HUES48 (cell line): Measurements from ENCODE around the gene MYH4.

Experiments used
- H3K27ac ChIP-seq: one replicate; pipeline ENCODE4 v1.7.0; 2013; ENCODE audit warnings: low read depth, low read length, inconsistent platforms
- H3K27me3 ChIP-seq: 2 replicates; pipeline ENCODE4 v1.6.1; 2013; ENCODE audit warnings: mild to moderate bottlenecking, low read length; ENCODE audit not compliant: control insufficient read depth, insufficient read depth
- H3K36me3 ChIP-seq: 2 replicates; pipeline ENCODE4 v1.6.1; 2013; ENCODE audit warnings: low read length; ENCODE audit not compliant: control insufficient read depth, insufficient read depth
- H3K4me1 ChIP-seq: 2 replicates; pipeline ENCODE4 v1.6.1; 2013; ENCODE audit warnings: mild to moderate bottlenecking, low read length; ENCODE audit not compliant: control insufficient read depth, insufficient read depth
- H3K4me3 ChIP-seq: 2 replicates; pipeline ENCODE4 v1.5.1; 2013; ENCODE audit warnings: mild to moderate bottlenecking, low read depth, low read length
- H3K9ac ChIP-seq: 2 replicates; pipeline ENCODE4 v1.6.1; 2013; ENCODE audit warnings: mild to moderate bottlenecking, low read depth, low read length, moderate library complexity
- H3K9me3 ChIP-seq: 2 replicates; pipeline ENCODE4 v1.6.1; 2013; ENCODE audit warnings: low read length; ENCODE audit not compliant: control insufficient read depth, insufficient read depth

MYH4 gene

GRCh38 chr17:10471858-10472257 is 2.5 kb upstream of the MYH4 start:
- Histone ChIP-seq H3K36me3 (no peaks in the 10 kb centered on the region), H3K4me1 (no peaks in the 10 kb centered on the region), H3K27ac (no peak overlapping the region), H3K4me3 (no peak overlapping the region), H3K27me3 (no peaks in the 10 kb centered on the region), H3K9ac (no peak overlapping the region), H3K9me3 (no peaks in the 10 kb centered on the region)

GRCh38 chr17:10463402-10463801 is 6.0 kb downstream of the MYH4 start:
- H3K4me1 ChIP-seq, result no peaks in the 10 kb centered on the region
- H3K9ac ChIP-seq, result no peak overlapping the region
- H3K27ac ChIP-seq, result no peak overlapping the region

GRCh38 chr17:10460062-10460461 is 9.3 kb downstream of the MYH4 start:
- no peaks in the 10 kb centered on the region for H3K27me3 ChIP-seq
- H3K4me1 ChIP-seq, result no peaks in the 10 kb centered on the region
- no peak overlapping the region for H3K9ac ChIP-seq
- no peak overlapping the region for H3K27ac ChIP-seq
- H3K4me3 ChIP-seq, result no peak overlapping the region
- H3K9me3 ChIP-seq, result no peaks in the 10 kb centered on the region
- H3K36me3 ChIP-seq, result no peaks in the 10 kb centered on the region

More at GRCh38 chr17:10463402-10463801, 6.0 kb downstream of the MYH4 start:
- no peak overlapping the region for H3K4me3 ChIP-seq
- no peaks in the 10 kb centered on the region for H3K36me3 ChIP-seq
- no peaks in the 10 kb centered on the region for H3K27me3 ChIP-seq
- H3K9me3 ChIP-seq, result no peaks in the 10 kb centered on the region

GRCh38 chr17:10458701-10459100 is 10.7 kb downstream of the MYH4 start:
- no peak overlapping the region for H3K9ac ChIP-seq
- H3K27ac ChIP-seq, result no peak overlapping the region
- H3K27me3 ChIP-seq, result no peaks in the 10 kb centered on the region
- H3K4me3 ChIP-seq, result no peak overlapping the region
- H3K4me1 ChIP-seq, result no peaks in the 10 kb centered on the region
- H3K9me3 ChIP-seq, result no peaks in the 10 kb centered on the region
- H3K36me3 ChIP-seq, result no peaks in the 10 kb centered on the region

- no peaks in the 10 kb centered on the region for H3K4me1 ChIP-seq
- H3K36me3 ChIP-seq, result no peaks in the 10 kb centered on the region
- no peak overlapping the region for H3K4me3 ChIP-seq
- H3K27ac ChIP-seq, result no peak overlapping the region
- H3K27me3 ChIP-seq, result no peaks in the 10 kb centered on the region
- no peaks in the 10 kb centered on the region for H3K9me3 ChIP-seq
- H3K9ac ChIP-seq, result no peak overlapping the region
These were observed 11.4 kb downstream of the MYH4 start for GRCh38 chr17:10457952-10458351.

GRCh38 chr17:10447026-10447931 is 22.1 kb downstream of the MYH4 start:
- H3K36me3 ChIP-seq, result no peaks in the 10 kb centered on the region
- H3K4me1 ChIP-seq, result no peaks in the 10 kb centered on the region
- no peak overlapping the region for H3K27ac ChIP-seq
- no peaks in the 10 kb centered on the region for H3K27me3 ChIP-seq
- H3K9ac ChIP-seq, result no peak overlapping the region
- H3K9me3 ChIP-seq, result no peaks in the 10 kb centered on the region
- H3K4me3 ChIP-seq, result no peak overlapping the region

- Histone ChIP-seq H3K9ac (no peak overlapping the region), H3K27me3 (no peaks in the 10 kb centered on the region), H3K4me3 (no peak overlapping the region), H3K27ac (no peak overlapping the region), H3K36me3 (no peaks in the 10 kb centered on the region), H3K9me3 (no peaks in the 10 kb centered on the region), H3K4me1 (no peaks in the 10 kb centered on the region)
These were observed 29.5 kb downstream of the MYH4 start for GRCh38 chr17:10439816-10440215.

- no peaks in the 10 kb centered on the region for H3K9me3 ChIP-seq
- H3K27ac ChIP-seq, result no peak overlapping the region
- no peak overlapping the region for H3K9ac ChIP-seq
- no peaks in the 10 kb centered on the region for H3K4me1 ChIP-seq
- no peaks in the 10 kb centered on the region for H3K36me3 ChIP-seq
- no peaks in the 10 kb centered on the region for H3K27me3 ChIP-seq
- no peak overlapping the region for H3K4me3 ChIP-seq
These were observed 34.3 kb downstream of the MYH4 start for GRCh38 chr17:10435096-10435495.

GRCh38 chr17:10429421-10430045 is 39.8 kb downstream of the MYH4 start:
- no peaks in the 10 kb centered on the region for H3K36me3 ChIP-seq
- no peak overlapping the region for H3K4me3 ChIP-seq
- H3K9me3 ChIP-seq, result no peaks in the 10 kb centered on the region
- no peak overlapping the region for H3K9ac ChIP-seq
- H3K4me1 ChIP-seq, result peaks cover 8% of the 10 kb centered on the region; the same call in 1 of the 2 replicates
- H3K27ac ChIP-seq, result no peak overlapping the region
- no peaks in the 10 kb centered on the region for H3K27me3 ChIP-seq

GRCh38 chr17:10428781-10429180 is 40.6 kb downstream of the MYH4 start:
- Histone ChIP-seq H3K27me3 (no peaks in the 10 kb centered on the region), H3K36me3 (no peaks in the 10 kb centered on the region), H3K27ac (no peak overlapping the region), H3K4me3 (no peak overlapping the region), H3K4me1 (peaks cover 8% of the 10 kb centered on the region; the same call in 1 of the 2 replicates), H3K9me3 (no peaks in the 10 kb centered on the region), H3K9ac (no peak overlapping the region)

GRCh38 chr17:10421900-10422542 is 47.3 kb downstream of the MYH4 start, which contains the start of gene MYH8:
MYH8 (minus strand) TSS chr17:10421950; CDS start chr17:10420227, 1,723 bp downstream.
- H3K36me3 ChIP-seq, result no peaks in the 10 kb centered on the region
- no peaks in the 10 kb centered on the region for H3K9me3 ChIP-seq
- no peak within 1 kb of the TSS for H3K4me3 ChIP-seq
- no peaks in the 10 kb centered on the region for H3K27me3 ChIP-seq
- H3K27ac ChIP-seq, result no peak within 1 kb of the TSS
- no peak within 1 kb of the TSS for H3K9ac ChIP-seq
- H3K4me1 ChIP-seq, result peaks cover 22% of the 10 kb centered on the region
